ENCODE results near the gene APLP1.

APLP1 gene

DNA sequence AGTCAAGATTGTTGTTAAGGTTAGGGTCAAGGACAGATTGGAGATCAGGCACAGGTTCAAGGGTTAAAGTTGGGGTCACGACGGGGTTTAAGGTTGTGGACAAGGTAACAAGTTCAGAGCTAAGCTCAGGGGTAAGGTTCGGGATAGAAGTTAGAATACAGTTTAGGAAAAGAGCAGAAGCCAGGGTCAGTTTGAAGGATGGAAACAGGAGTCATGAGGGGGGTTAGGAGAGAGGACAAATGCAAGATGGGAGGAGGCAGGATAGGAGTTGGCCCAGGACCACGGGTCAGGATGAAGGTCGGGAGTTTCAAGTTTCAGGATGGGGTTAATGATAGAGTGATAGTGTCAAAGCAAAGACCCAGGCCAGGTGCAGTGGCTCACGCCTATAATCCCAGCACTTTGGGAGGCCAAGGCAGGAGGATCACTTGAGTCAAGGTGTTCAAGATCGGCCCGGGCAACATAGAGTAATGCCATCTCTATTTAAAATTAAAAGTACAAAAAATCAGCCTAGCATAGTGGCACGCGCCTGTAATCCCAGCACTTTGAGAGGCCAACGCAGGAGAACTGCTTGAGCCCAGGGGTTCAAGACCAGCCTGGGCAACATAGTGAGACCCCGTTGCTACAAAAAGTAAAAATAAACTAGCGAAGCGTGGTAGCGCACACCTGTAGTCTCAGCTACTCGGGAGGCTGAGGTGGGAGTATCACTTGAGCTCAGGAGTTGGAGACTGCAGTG, 23.7 kb upstream of the APLP1 start:
- H3F3A ChIP-seq (ENCODE audit: insufficient read depth, low read length) = no peaks in the 10 kb centered on the region
- H3K4me1 ChIP-seq (ENCODE audit: low read length) = no peaks in the 10 kb centered on the region
- no peak overlapping the region for H3K27ac ChIP-seq (ENCODE audit: low read length)
- H3K9ac ChIP-seq (ENCODE audit: low read length) = no peak overlapping the region
- no peak for DNase-seq
- H3K36me3 ChIP-seq (replicated peaks; ENCODE audit: insufficient read depth, low read length) = no peaks in the 10 kb centered on the region
- H3K4me3 ChIP-seq (ENCODE audit: low read length) = no peak overlapping the region
- H3K9me2 ChIP-seq (replicated peaks; ENCODE audit: insufficient read depth, low read length) = no peaks in the 10 kb centered on the region
- no peak for TF ChIP-seq EZH2phosphoT487 (IDR thresholded peaks at IDR 0.05; ENCODE audit: low read length)
- TF ChIP-seq EZH2 (optimal IDR thresholded peaks at IDR 0.05; ENCODE audit: low read depth, low read length) = no peak
- H3K4me2 ChIP-seq (ENCODE audit: low read depth, low read length) = no peak overlapping the region
- H4K20me1 ChIP-seq (ENCODE audit: insufficient read depth, low read length) = no peaks in the 10 kb centered on the region
- no peak overlapping the region for H2AFZ ChIP-seq (ENCODE audit: low read length)
- H3K9me3 ChIP-seq (replicated peaks; ENCODE audit: insufficient read depth, low read length) = no peaks in the 10 kb centered on the region
- H3K27me3 ChIP-seq (replicated peaks; ENCODE audit: insufficient read depth, low read length) = peaks cover 85% of the 10 kb centered on the region
- H3K79me2 ChIP-seq (ENCODE audit: low read length) = no peaks in the 10 kb centered on the region

DNA sequence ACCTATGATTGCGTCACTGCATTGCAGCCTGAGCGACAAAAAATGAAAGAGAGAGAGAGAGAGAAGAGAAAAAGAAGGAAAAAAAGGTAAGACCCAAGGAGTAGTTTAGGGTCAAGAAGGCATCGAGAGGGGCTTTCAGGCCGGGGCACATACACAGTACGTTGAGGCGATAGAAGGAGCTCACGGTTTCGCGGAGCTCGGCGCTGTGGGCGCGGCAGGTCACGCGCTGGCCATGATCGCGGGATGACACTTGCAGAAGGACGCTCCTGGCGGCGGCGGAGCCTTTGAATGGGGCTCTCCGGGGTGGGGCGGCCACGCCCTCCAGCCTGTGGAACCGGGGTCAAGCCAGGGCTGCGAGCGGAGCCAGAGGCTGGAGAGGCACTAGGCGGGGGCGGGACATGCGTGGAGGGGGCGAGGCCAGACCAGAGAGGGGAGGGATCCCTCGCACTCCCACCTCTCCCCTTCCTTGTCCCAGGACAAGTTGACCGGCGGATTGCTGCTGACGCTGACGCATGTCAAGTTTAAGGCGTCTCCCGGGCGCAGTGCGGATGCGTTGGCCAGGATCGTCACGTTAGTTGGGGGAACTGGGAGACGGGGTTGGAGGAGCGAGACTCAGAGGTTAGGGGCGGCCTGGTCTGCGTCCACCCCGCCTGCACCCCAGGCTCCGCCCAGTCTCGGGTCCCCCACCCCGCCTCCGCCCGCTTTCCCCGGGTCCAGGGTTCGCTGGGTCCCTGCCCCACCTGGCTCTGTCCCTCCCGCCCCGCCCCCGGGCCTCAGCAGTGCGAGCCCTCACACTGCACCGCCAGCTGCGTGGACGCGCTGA, 22.9 kb upstream of the APLP1 start:
- no peaks in the 10 kb centered on the region for H3K9me2 ChIP-seq (replicated peaks; ENCODE audit: insufficient read depth, low read length)
- no peak overlapping the region for H3K4me2 ChIP-seq (ENCODE audit: low read depth, low read length)
- no peaks in the 10 kb centered on the region for H4K20me1 ChIP-seq (ENCODE audit: insufficient read depth, low read length)
- no peak overlapping the region for H3K4me3 ChIP-seq (ENCODE audit: low read length)
- no peaks in the 10 kb centered on the region for H3K9me3 ChIP-seq (replicated peaks; ENCODE audit: insufficient read depth, low read length)
- TF ChIP-seq, protein P1, sequence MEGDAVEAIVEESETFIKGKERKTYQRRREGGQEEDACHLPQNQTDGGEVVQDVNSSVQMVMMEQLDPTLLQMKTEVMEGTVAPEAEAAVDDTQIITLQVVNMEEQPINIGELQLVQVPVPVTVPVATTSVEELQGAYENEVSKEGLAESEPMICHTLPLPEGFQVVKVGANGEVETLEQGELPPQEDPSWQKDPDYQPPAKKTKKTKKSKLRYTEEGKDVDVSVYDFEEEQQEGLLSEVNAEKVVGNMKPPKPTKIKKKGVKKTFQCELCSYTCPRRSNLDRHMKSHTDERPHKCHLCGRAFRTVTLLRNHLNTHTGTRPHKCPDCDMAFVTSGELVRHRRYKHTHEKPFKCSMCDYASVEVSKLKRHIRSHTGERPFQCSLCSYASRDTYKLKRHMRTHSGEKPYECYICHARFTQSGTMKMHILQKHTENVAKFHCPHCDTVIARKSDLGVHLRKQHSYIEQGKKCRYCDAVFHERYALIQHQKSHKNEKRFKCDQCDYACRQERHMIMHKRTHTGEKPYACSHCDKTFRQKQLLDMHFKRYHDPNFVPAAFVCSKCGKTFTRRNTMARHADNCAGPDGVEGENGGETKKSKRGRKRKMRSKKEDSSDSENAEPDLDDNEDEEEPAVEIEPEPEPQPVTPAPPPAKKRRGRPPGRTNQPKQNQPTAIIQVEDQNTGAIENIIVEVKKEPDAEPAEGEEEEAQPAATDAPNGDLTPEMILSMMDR (IDR thresholded peaks at IDR 0.05; ENCODE audit: low read length) = no peak
- TF ChIP-seq EZH2phosphoT487 (IDR thresholded peaks at IDR 0.05; ENCODE audit: low read length) = no peak
- no peak for TF ChIP-seq EZH2 (optimal IDR thresholded peaks at IDR 0.05; ENCODE audit: low read depth, low read length)
- no peak overlapping the region for H3K9ac ChIP-seq (ENCODE audit: low read length)
- H2AFZ ChIP-seq (ENCODE audit: low read length) = no peak overlapping the region
- peaks cover 91% of the 10 kb centered on the region for H3K27me3 ChIP-seq (replicated peaks; ENCODE audit: insufficient read depth, low read length)
- H3K79me2 ChIP-seq (ENCODE audit: low read length) = no peaks in the 10 kb centered on the region
- no peak for DNase-seq
- H3F3A ChIP-seq (ENCODE audit: insufficient read depth, low read length) = no peaks in the 10 kb centered on the region
- no peaks in the 10 kb centered on the region for H3K36me3 ChIP-seq (replicated peaks; ENCODE audit: insufficient read depth, low read length)
- no peaks in the 10 kb centered on the region for H3K4me1 ChIP-seq (ENCODE audit: low read length)
- H3K27ac ChIP-seq (ENCODE audit: low read length) = no peak overlapping the region

DNA sequence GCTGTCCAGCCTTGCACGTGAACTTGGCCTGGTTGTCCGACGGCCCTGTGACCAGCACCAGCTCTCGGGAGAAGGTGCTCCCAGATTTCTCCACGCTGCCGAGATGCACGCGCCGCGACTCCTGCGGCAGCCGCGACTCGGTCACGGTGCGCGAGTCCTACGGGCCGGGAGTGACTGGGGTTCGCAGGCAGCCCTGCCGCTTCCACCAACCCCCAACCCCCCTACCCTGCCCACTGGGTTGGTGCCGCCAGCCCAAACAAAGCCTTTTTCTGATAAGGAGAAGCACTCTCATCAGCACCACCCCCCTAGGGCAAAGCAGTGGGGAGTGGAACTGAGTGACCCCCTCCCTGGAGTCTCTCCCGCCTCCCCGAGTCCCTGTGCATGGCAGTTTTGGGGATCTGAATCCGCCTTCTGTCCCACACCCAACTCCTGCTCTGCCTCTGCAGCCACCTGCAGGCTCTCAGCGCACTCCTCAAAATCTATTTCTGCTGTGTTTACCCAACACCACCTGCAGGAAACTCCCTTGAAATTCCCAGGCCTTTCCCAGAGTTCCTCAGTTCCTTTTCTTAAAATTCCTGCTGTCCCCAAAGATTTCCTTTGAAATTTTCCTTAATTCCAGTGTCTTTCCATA, 22.2 kb upstream of the APLP1 start:
- no peak for TF ChIP-seq EZH2 (optimal IDR thresholded peaks at IDR 0.05; ENCODE audit: low read depth, low read length)
- no peak for TF ChIP-seq EZH2phosphoT487 (IDR thresholded peaks at IDR 0.05; ENCODE audit: low read length)
- TF ChIP-seq, protein P1 (IDR thresholded peaks at IDR 0.05; ENCODE audit: low read length) = no peak
- peaks cover 93% of the 10 kb centered on the region for H3K27me3 ChIP-seq (replicated peaks; ENCODE audit: insufficient read depth, low read length)
- H2AFZ ChIP-seq (ENCODE audit: low read length) = no peak overlapping the region
- H3K4me2 ChIP-seq (ENCODE audit: low read depth, low read length) = no peak overlapping the region
- H3K27ac ChIP-seq (ENCODE audit: low read length) = no peak overlapping the region
- no peaks in the 10 kb centered on the region for H3K4me1 ChIP-seq (ENCODE audit: low read length)
- DNase-seq = no peak
- no peaks in the 10 kb centered on the region for H3K9me2 ChIP-seq (replicated peaks; ENCODE audit: insufficient read depth, low read length)
- no peaks in the 10 kb centered on the region for H3K36me3 ChIP-seq (replicated peaks; ENCODE audit: insufficient read depth, low read length)
- H4K20me1 ChIP-seq (ENCODE audit: insufficient read depth, low read length) = no peaks in the 10 kb centered on the region
- no peaks in the 10 kb centered on the region for H3K9me3 ChIP-seq (replicated peaks; ENCODE audit: insufficient read depth, low read length)
- no peaks in the 10 kb centered on the region for H3K79me2 ChIP-seq (ENCODE audit: low read length)
- H3K4me3 ChIP-seq (ENCODE audit: low read length) = no peak overlapping the region
- H3F3A ChIP-seq (ENCODE audit: insufficient read depth, low read length) = no peaks in the 10 kb centered on the region
- H3K9ac ChIP-seq (ENCODE audit: low read length) = no peak overlapping the region
